PC-9 (cell line): ENCODE data around the gene PRKD1. TPM values are rescaled to one million over a fixed set of nuclear protein-coding genes. Genes with fewer than 3 reads are reported as not detected.

ENCODE experiments used
- BruUV-seq: library from RNA; stranded (reverse); fragments of 400-500 nt; replicated peaks from 2 replicates; lab custom pipeline; 2021; lab: Mats Ljungman, UMichigan
- CTCF ChIA-PET: fragments of 300-600 bp; sonication (Branson Sonifier 250); formaldehyde crosslinking; loops from one replicate; lab custom pipeline; 2022; ENCODE audit warnings: antibody characterized with exemption; lab: Charles Lee
- POLR2A ChIA-PET: fragments of 300-600 bp; sonication (Branson Sonifier 250); formaldehyde crosslinking; loops from one replicate; lab custom pipeline; 2022; ENCODE audit warnings: antibody characterized with exemption; ENCODE audit not compliant: unreplicated experiment; lab: Charles Lee
- DNase-seq, 2 experiments: peaks; one replicate each; pipeline versions ENCODE4 v3.0.0 to v3.0.0-alpha.2; 2015 to 2022; ENCODE audit warnings: mixed read lengths in 1 of 2
- H2AFZ ChIP-seq: fragments of 200-600 bp; sonication (generic); 2 replicates; pipeline ENCODE4 v1.8.1; 2017; ENCODE audit warnings: antibody characterized with exemption
- H3F3A ChIP-seq: fragments of 200-600 bp; sonication (generic); 2 replicates; pipeline ENCODE4 v1.8.1; 2017; ENCODE audit warnings: antibody characterized with exemption, mild to moderate bottlenecking, low read depth; ENCODE audit not compliant: insufficient read depth
- H3K27ac ChIP-seq: fragments of 200-600 bp; sonication (generic); 2 replicates; pipeline ENCODE4 v1.6.1; 2016; ENCODE audit warnings: mixed run types
- H3K27me3 ChIP-seq: fragments of 200-600 bp; sonication (generic); 2 replicates; pipeline ENCODE4 v1.6.1; 2016; ENCODE audit warnings: low read depth, mixed run types; ENCODE audit not compliant: insufficient read depth
- H3K36me3 ChIP-seq: fragments of 200-600 bp; sonication (generic); 2 replicates; pipeline ENCODE4 v1.6.1; 2016; ENCODE audit warnings: low read depth, mixed run types
- H3K4me1 ChIP-seq: fragments of 200-600 bp; sonication (generic); replicated peaks from 2 replicates; pipeline ENCODE4 v1.6.1; 2016; ENCODE audit warnings: mixed run types; ENCODE audit not compliant: insufficient read depth
- H3K4me2 ChIP-seq: fragments of 200-600 bp; sonication (generic); 2 replicates; pipeline ENCODE4 v1.6.1; 2017; ENCODE audit warnings: mixed run types
- H3K4me3 ChIP-seq: fragments of 200-600 bp; sonication (generic); 2 replicates; pipeline ENCODE4 v1.6.1; 2016; ENCODE audit warnings: mixed run types
- H3K79me2 ChIP-seq: fragments of 200-600 bp; sonication (generic); 2 replicates; pipeline ENCODE4 v1.6.1; 2017; ENCODE audit warnings: low read depth, mixed run types
- H3K9me2 ChIP-seq: fragments of 200-600 bp; sonication (generic); 2 replicates; pipeline ENCODE4 v1.8.1; 2017; ENCODE audit warnings: mild to moderate bottlenecking; ENCODE audit not compliant: insufficient read depth
- H3K9me3 ChIP-seq: fragments of 200-600 bp; sonication (generic); 2 replicates; pipeline ENCODE4 v1.8.1; 2016; ENCODE audit warnings: low read depth; ENCODE audit not compliant: insufficient read depth
- H4K20me1 ChIP-seq: fragments of 200-600 bp; sonication (generic); 2 replicates; pipeline ENCODE4 v1.8.1; 2017; ENCODE audit not compliant: insufficient read depth
- CTCF ChIP-seq: fragments of 200-600 bp; sonication (generic); conservative IDR thresholded peaks from 2 replicates; pipeline ENCODE4 v1.6.1; 2017; ENCODE audit warnings: mixed run types, antibody characterized with exemption, mild to moderate bottlenecking, moderate library complexity
- EZH2 ChIP-seq: fragments of 200-600 bp; sonication (generic); IDR thresholded peaks from 2 replicates; pipeline ENCODE4 v1.8.0; 2017; ENCODE audit warnings: antibody characterized with exemption, low read depth
- intact Hi-C: fragments of 100-400 bp; cut with micrococcal nuclease; formaldehyde crosslinking; loops from one replicate; pipeline ENCODE4 v1.10.0; 2022; ENCODE audit not compliant: unreplicated experiment
- total RNA-seq: library from RNA; stranded (reverse); gene quantifications from 2 replicates; pipeline ENCODE4 v1.2.3, GENCODE V29; 2021

The PRKD1 gene
- total RNA-seq, 1 experiment from 2014 or later, result 0.98 TPM

- intact Hi-C loops, result no loop called here
- H3K9me3 ChIP-seq, result 0 out of 2 replicates have a peak, but pooled peaks cover 3% of the 10 kb centered on the region
- no peaks in the 10 kb centered on the region for H3F3A ChIP-seq
- ChIA-PET CTCF (no interaction called here), POLR2A (no interaction called here)
- H3K27me3 ChIP-seq, result no peaks in the 10 kb centered on the region
- H3K27ac ChIP-seq, result no peak overlapping the region
- no peak overlapping the region for H2AFZ ChIP-seq
- no peaks in the 10 kb centered on the region for H4K20me1 ChIP-seq
- no peaks in the 10 kb centered on the region for H3K36me3 ChIP-seq
- BruUV-seq, result no TSS peak
- H3K4me2 ChIP-seq, result no peak overlapping the region
- no peaks in the 10 kb centered on the region for H3K4me1 ChIP-seq
- no peaks in the 10 kb centered on the region for H3K79me2 ChIP-seq
- TF ChIP-seq CTCF (no peak), EZH2 (no peak)
- no peaks in the 10 kb centered on the region for H3K9me2 ChIP-seq
- H3K4me3 ChIP-seq, result no peak overlapping the region
- no peak for DNase-seq
Measured at GRCh38 chr14:29648045-29648444, 279.6 kb downstream of the PRKD1 start.

- no TSS peak for BruUV-seq
- H3K27me3 ChIP-seq, result no peaks in the 10 kb centered on the region
- H3K36me3 ChIP-seq, result no peaks in the 10 kb centered on the region
- H3K4me2 ChIP-seq, result no peak overlapping the region
- no peaks in the 10 kb centered on the region for H3K79me2 ChIP-seq
- POLR2A ChIA-PET, result no interaction called here
- H3F3A ChIP-seq, result no peaks in the 10 kb centered on the region
- H3K4me3 ChIP-seq, result no peak overlapping the region
- no peak for TF ChIP-seq CTCF
- no peak for TF ChIP-seq EZH2
- intact Hi-C loops, result no loop called here
- no peak overlapping the region for H2AFZ ChIP-seq
- H4K20me1 ChIP-seq, result no peaks in the 10 kb centered on the region
- H3K9me3 ChIP-seq, result 0 out of 2 replicates have a peak, but pooled peaks cover 3% of the 10 kb centered on the region
- H3K27ac ChIP-seq, result no peak overlapping the region
- no peaks in the 10 kb centered on the region for H3K9me2 ChIP-seq
- no peak for DNase-seq
- no peaks in the 10 kb centered on the region for H3K4me1 ChIP-seq
- CTCF ChIA-PET, result no interaction called here
Measured at GRCh38 chr14:29645117-29645516, 282.5 kb downstream of the PRKD1 start.

- ChIA-PET CTCF (no interaction called here), POLR2A (no interaction called here)
- no peaks in the 10 kb centered on the region for H3F3A ChIP-seq
- H3K27me3 ChIP-seq, result no peaks in the 10 kb centered on the region
- no peaks in the 10 kb centered on the region for H3K9me2 ChIP-seq
- intact Hi-C loops, result no loop called here
- no peak overlapping the region for H3K4me3 ChIP-seq
- TF ChIP-seq CTCF (no peak), EZH2 (no peak)
- H2AFZ ChIP-seq, result no peak overlapping the region
- H3K4me2 ChIP-seq, result no peak overlapping the region
- H3K9me3 ChIP-seq, result 0 out of 2 replicates have a peak, but pooled peaks cover 3% of the 10 kb centered on the region
- no peaks in the 10 kb centered on the region for H3K4me1 ChIP-seq
- no peak overlapping the region for H3K27ac ChIP-seq
- no peaks in the 10 kb centered on the region for H3K79me2 ChIP-seq
- no TSS peak for BruUV-seq
- H3K36me3 ChIP-seq, result no peaks in the 10 kb centered on the region
- no peak for DNase-seq
- H4K20me1 ChIP-seq, result no peaks in the 10 kb centered on the region
Measured at GRCh38 chr14:29643433-29644211, 284.0 kb downstream of the PRKD1 start.
